Gastrocnemius medialis (tissue), 4 donors: Measurements from ENCODE around the gene THOC6.

Experiments used
- CTCF ChIP-seq, 5 experiments: fragments of 450-650 bp in 3 of 5; fragments of 200-600 bp in 2 of 5; sonication (generic) in 2 of 5; IDR thresholded peaks in 4 of 5; conservative IDR thresholded peaks in 1 of 5; 1 replicate in 4 of 5; 2 replicates in 1 of 5; pipeline ENCODE4 v1.5.1; 2016 to 2019; ENCODE audit warnings: antibody characterized with exemption in 5 of 5, mild to moderate bottlenecking in 3 of 5, moderate library complexity in 3 of 5
- POLR2A ChIP-seq, 2 donors: fragments of 450-650 bp; IDR thresholded peaks; one replicate each; pipeline ENCODE4 v1.6.1; 2017; ENCODE audit warnings: antibody characterized with exemption in 2 of 2, mild to moderate bottlenecking in 2 of 2, moderate library complexity in 2 of 2

- TF ChIP-seq CTCF (IDR thresholded peaks at IDR 0.05 in 4 of 5, conservative IDR thresholded peaks at IDR 0.05 in 1 of 5) (no peak), POLR2A (IDR thresholded peaks at IDR 0.05) (no peak)
Observed at GRCh38 chr16:3066440-3066748, 42.6 kb downstream of the THOC6 start.
